Endometrial microvascular endothelial cells (primary cell): Measurements from ENCODE around the gene SLC25A21. TPM values are rescaled to one million over a fixed set of nuclear protein-coding genes. Genes with fewer than 3 reads are reported as not detected.

Experiments used
- in situ Hi-C: cut with HindIII; loops from 2 replicates; pipeline ENCODE4 v1.10.0; 2017; ENCODE audit warnings: low sequenced_read_pairs, low pct_unique_long_range_greater_than_20kb; ENCODE audit errors: inconsistent ontology term
- total RNA-seq: library from RNA; depleted of rRNA; stranded (reverse); fragments of >200 nt; gene quantifications from one replicate; pipeline ENCODE4 v1.2.3, GENCODE V29; 2015; ENCODE audit errors: inconsistent ontology term

Gene SLC25A21
- total RNA-seq, 1 donor from 2014 or later: 1.4 TPM

GRCh38 chr14:37060496-37061260 lies 111.7 kb downstream of the SLC25A21 start:
- in situ Hi-C loops: no loop called here

GRCh38 chr14:37057776-37058175 lies 114.6 kb downstream of the SLC25A21 start:
- in situ Hi-C loops: no loop called here

GRCh38 chr14:37056473-37056872 lies 115.9 kb downstream of the SLC25A21 start:
- in situ Hi-C loops: no loop called here

- in situ Hi-C loops: no loop called here
These were observed 117.5 kb downstream of the SLC25A21 start for GRCh38 chr14:37054869-37055268.

GRCh38 chr14:37054144-37054543 lies 118.3 kb downstream of the SLC25A21 start:
- in situ Hi-C loops: no loop called here

- in situ Hi-C loops: no loop called here
These were observed 120.7 kb downstream of the SLC25A21 start for GRCh38 chr14:37051680-37052079.

- in situ Hi-C loops: no loop called here
These were observed 121.3 kb downstream of the SLC25A21 start for GRCh38 chr14:37051153-37051552.

GRCh38 chr14:37048666-37049071 lies 123.7 kb downstream of the SLC25A21 start:
- in situ Hi-C loops: no loop called here

GRCh38 chr14:37047996-37048395 lies 124.4 kb downstream of the SLC25A21 start:
- in situ Hi-C loops: no loop called here

- in situ Hi-C loops: no loop called here
These were observed 125.2 kb downstream of the SLC25A21 start for GRCh38 chr14:37047226-37047625.

GRCh38 chr14:37046815-37047214 lies 125.6 kb downstream of the SLC25A21 start:
- in situ Hi-C loops: no loop called here

- in situ Hi-C loops: no loop called here
These were observed 126.9 kb downstream of the SLC25A21 start for GRCh38 chr14:37045340-37046061.

GRCh38 chr14:37037636-37038387 lies 134.6 kb downstream of the SLC25A21 start:
- in situ Hi-C loops: no loop called here

- in situ Hi-C loops: no loop called here
These were observed 135.6 kb downstream of the SLC25A21 start for GRCh38 chr14:37036669-37037341.

- in situ Hi-C loops: no loop called here
These were observed 137.0 kb downstream of the SLC25A21 start for GRCh38 chr14:37035401-37035800.

- in situ Hi-C loops: no loop called here
These were observed 137.8 kb downstream of the SLC25A21 start for GRCh38 chr14:37034410-37035285.

- in situ Hi-C loops: no loop called here
These were observed 139.5 kb downstream of the SLC25A21 start for GRCh38 chr14:37032863-37033262.

- in situ Hi-C loops: no loop called here
These were observed 145.1 kb downstream of the SLC25A21 start for GRCh38 chr14:37027188-37027824.
